Stimulated activated CD8-positive, alpha-beta memory T cell treated with anti-CD3 and anti-CD28 coated beads, Interleukin-12 subunit alpha, Interleukin-12 subunit beta, amount 100 ng/mL, for 1 hour (primary cell): ENCODE results near the gene STK4.

Source experiments
- DNase-seq: peaks from one replicate; pipeline ENCODE4 v3.0.0-alpha.2; 2020; ENCODE audit warnings: low read depth

STK4 gene

DNA sequence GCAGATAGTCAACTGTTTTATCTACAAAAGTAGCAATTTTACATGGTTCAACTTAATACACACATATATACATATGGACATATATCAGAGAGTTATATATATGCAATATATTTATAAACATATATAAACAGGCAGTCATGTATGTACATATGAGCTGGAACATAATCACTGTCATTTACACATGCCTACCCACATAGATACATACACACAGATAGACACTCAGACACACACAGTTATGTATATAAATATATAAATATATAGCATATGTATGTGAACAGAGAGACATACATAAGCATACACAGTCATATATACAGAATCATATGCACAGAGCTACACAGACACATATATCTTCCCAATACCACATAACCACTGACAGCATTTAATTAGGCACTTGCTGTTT lies 146.4 kb downstream of the STK4 start:
- no peak for DNase-seq

DNA sequence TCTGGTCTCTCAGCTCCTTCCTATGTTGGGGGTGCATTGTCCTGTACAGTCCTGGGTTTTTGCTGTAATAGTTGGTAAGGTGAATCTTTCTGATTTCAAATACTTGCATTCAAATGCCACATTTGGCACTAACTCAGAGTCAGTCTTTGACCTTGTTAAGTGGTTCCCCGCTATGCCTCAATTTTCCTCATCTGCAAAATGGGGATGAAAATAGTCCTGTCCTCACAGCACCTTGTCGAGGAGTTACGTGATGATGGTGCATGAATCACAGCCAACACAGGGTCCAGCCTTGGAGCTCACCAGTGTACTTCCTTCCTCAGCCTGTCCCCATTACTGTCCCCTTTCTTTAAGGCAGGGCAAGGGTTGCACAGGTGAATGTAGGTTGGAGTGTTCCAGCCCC lies 147.6 kb downstream of the STK4 start:
- no peak for DNase-seq

DNA sequence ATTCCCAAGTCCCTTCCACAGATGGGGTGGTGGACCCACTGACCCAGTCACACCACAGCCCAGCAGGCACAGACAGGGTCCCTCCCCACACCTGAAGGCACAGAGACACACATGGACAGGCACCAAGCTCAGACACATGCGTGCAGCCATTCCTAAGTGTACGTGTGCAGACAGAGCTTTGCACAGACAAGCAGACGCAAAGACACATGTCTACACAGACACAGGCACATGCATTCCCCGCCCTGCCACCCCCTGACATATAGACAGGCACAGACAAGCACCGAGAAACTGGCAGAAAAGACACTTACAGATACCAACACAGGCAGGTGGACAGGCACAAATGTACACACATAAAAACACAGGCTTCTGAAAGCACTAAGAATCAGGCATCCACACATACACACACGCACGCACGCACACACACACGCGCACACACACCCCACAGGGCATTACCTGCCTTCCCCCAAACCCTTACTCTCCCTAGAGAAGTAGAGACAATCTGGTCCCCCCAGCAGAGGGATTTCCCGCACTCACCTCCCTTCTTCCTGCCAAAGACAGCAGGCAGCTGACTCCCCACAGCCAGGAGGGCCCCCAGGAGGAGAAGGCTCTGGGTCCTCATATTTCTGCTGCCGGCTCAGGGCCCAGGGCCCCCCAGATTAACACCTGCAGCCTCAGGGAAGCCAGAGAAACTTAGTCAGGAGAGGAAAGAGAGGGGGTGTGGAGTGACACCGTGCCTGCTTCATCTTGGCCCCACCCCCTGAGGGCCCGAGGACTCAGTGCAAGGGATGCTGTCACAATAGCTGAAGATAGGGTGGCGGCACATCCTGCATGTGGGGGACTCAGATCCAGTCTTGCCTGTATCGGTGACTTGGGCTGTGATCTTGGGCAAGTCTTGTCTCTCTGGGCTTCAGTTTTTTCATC lies 148.4 kb downstream of the STK4 start, which contains the start of gene WFDC5:
Gene WFDC5, minus strand, starts transcription at position 710 of the 921 bp plus-strand sequence. Its CDS starts 91 bp downstream, at position 619.
- no peak for DNase-seq

DNA sequence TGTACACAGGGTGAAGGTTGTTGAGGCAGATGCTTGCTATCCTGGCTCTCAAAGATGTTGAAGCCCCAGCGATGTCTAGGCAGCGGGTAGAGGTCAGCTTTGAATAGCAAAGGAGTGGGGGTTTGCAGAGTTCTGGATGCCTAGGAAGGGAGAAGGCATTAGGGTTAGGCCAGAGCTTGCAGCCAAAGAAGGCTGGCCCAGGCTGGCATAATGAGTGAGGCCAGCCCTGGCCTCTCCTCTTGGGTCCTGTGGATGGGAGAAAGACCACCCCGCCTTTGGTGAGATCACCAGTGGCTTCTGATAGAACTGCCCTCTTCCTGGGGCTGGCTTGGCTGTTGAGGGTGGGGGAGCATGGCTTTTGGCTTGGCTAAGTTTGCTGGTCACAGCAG lies 149.1 kb downstream of the STK4 start:
- no peak for DNase-seq

DNA sequence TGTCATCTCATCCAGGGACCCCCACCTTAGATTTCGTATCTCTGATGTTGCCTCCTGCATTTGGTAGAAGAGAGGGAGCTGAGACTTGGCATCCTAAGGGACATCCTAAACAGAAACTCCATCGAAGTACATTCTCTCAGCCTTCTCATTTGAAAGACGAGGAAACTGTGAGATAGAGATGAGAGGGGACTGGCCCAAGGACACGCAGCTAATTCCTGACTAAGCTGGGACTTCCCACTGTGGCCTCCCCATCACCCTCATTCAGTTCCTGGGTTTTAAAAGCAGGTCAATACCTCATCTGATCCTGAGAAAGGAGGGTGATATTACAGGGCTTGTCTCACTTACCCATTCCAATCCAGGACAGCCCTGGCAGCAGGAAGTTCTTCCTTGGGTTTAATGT lies 149.5 kb downstream of the STK4 start:
- no peak for DNase-seq

DNA sequence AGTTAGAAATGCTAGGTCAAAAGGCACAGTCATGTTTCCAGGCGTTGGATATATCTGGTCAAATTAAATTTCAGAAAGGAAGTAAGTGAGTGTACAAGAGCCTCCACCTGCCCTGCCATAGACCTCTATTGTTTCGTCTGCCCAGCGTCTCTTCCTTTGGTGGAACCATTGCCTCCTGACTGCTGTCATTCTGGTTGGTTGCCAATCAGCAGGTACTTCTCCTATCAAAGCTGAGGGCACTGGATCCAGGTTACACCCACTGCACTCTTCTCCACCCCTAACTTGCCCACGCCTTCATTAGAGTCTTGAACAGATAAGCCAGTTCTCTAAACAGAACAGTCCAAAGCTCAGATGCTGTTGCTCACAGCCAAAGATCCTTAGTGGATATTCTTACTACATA lies 151.3 kb downstream of the STK4 start:
- no peak for DNase-seq

DNA sequence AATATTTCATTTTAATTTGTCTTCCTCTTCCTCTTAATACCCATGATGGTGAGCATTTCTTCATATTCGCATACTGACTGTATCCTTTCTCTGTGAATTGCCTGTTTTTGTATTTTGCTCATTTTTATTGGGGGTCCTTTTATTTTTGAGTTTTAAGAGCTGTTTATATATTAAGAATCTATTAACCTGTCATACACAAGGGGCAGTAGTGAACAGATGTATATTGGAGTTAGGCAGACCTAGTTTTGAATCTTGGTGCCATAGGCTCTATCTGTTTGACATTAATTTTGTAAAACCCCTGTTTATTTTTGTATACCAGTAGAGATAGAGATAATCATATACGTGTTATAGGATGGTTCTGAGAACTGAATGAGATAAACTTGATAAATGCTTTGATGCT lies 151.7 kb downstream of the STK4 start:
- no peak for DNase-seq

DNA sequence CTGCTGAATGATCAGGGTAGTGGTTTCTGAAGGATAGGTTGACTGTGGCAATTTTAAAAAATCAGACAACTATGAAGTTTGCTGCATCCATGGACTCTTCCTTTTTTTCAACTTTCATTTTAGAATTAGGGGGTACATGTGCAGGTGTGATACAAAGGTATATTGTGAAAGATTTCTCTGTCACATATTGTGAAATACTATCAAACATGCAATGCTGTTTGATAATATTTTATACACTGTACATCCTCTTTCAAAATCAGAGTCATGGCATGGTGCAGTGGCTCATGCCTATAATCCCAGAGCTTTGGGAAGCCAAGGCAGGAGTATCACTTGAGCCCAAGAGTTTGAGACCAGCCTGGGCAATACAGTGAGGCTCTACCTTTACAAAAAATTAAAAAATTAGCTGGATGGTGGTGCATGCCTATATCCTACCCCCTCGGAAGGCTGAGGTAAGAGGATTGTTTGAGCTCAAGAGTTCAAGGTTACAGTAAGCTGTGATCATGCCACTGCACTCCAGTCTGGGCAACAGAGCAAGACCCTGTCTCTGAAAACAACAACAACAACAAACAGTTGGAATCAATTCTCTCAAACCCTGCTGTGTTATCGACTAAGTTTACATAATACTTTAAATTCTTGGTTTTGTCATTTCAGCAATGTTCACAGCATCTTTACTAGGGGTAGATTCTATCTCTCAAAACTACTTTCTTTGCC lies 153.4 kb downstream of the STK4 start:
- no peak for DNase-seq

DNA sequence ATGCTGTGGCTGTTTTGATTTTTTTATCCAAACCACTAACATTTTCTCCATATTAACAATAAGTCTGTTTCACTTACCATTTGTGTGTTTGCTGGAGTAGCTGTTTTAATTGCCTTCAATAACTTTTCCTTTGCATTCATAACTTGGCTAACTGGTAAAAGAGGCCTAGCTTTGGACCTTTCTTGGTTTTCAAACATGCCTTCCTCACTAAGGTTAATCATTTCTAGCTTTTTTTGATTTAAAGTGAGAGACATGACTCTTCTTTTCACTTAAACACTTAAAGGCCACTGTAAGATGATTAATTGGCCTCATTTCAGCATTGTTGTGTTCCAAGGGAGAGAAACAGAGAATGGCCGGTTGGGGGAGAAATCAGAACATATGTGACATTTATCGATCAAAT lies 155.1 kb downstream of the STK4 start:
- DNase-seq = no peak

DNA sequence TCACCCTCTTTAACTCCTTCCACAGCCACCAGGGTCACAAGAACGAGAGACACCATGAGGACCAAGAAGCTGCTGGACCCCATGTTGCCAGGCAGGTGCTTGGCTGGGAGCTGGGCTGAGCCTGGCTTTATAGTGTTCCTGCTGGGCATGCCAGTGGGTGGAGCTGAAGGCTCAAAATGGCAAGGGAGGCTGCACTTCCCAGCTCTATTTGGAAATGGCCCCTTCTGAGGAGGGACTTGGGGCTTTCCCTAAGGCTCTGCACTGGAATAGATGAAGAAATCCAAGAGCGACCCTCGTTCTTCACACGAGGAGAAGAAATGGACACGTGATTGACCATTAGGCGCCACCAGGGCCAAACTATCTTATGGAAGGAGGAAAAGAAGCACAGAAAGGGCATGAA lies 158.1 kb downstream of the STK4 start, which contains the start of gene WFDC12:
Gene WFDC12, minus strand, starts transcription at position 101 of the 400 bp plus-strand sequence. Its CDS starts 18 bp downstream, at position 83.
- no peak for DNase-seq

DNA sequence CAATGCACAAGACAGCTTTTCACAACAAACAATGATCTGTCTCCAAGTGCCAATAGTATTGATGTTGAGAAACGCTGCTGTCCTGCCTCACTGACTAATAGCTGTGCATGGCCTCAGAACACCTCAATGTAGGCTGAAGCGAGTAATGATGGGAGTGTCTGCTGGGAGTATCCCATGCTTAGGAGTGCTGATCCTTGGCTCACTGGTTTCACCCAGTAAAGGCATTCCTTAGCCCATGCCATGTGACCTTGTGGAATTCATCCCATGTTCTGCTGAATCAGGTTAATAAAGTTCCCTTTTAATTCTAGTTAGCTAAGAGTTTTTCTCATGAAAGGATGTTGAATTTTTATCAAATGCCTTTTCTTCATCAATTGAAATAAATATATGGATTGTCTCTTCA lies 161.8 kb downstream of the STK4 start:
- DNase-seq = no peak
